Stomach (tissue), 4 donors: ENCODE data around the gene KIAA1217.

ENCODE experiments used
- CTCF ChIP-seq, 7 experiments: fragments of 450-650 bp in 4 of 7; fragments of 200-600 bp in 3 of 7; sonication (generic) in 3 of 7; IDR thresholded peaks; one replicate each; pipeline ENCODE4 v1.5.1; 2016 to 2019; ENCODE audit warnings: antibody characterized with exemption in 7 of 7, control low read depth in 2 of 7, mild to moderate bottlenecking in 1 of 7
- EP300 ChIP-seq: sonication (generic); formaldehyde crosslinking; IDR thresholded peaks from one replicate; pipeline ENCODE4 v1.6.1; 2017; ENCODE audit warnings: antibody characterized with exemption
- POLR2A ChIP-seq, 4 donors: fragments of 450-650 bp; IDR thresholded peaks; one replicate each; pipeline ENCODE4 v1.6.1; 2016; ENCODE audit warnings: antibody characterized with exemption in 4 of 4, control low read depth in 2 of 4, mild to moderate bottlenecking in 1 of 4, moderate library complexity in 1 of 4

- TF ChIP-seq CTCF (IDR thresholded peaks at IDR 0.05) (no peak), EP300 (no peak), POLR2A (IDR thresholded peaks at IDR 0.05) (no peak)
These were observed 50.6 kb downstream of the KIAA1217 start for GRCh38 chr10:24259365-24260130.
